Sciatic nerve (tissue), 2 donors: ENCODE data around the gene UNC5C. TPM values are rescaled to one million over a fixed set of nuclear protein-coding genes. Genes with fewer than 3 reads are reported as not detected.
A peak's percentile ranks its signal among the peaks of the same experiment; 100 is the strongest.

Experiments used
- ATAC-seq: fragments of 200-7000 bp; cut with Tn5 transposase; one replicate; pipeline ENCODE4 v1.9.1; 2020; ENCODE audit warnings: mild to moderate bottlenecking, moderate library complexity
- DNase-seq: peaks from one replicate; pipeline ENCODE4 v3.0.0-alpha.2; 2020; ENCODE audit warnings: low spot score
- intact Hi-C: fragments of 100-400 bp; cut with DNase I; formaldehyde crosslinking; loops from one replicate; pipeline ENCODE4 v1.14.2; 2022
- total RNA-seq: library from RNA; stranded (reverse); fragmentation: NEBNext Ultra II Directional; extraction: Animal tissue kit (Norgen Biotek cat#: 25700); gene quantifications from one replicate; pipeline ENCODE4 v1.2.1, GENCODE V29; 2021
- donor health status: DM: no; HTN: no; CAD: no.
- donor health status: DM: no; HTN: no; CAD: no.

The UNC5C gene
- total RNA-seq, 1 donor from 2014 or later: 4.5 TPM

DNA sequence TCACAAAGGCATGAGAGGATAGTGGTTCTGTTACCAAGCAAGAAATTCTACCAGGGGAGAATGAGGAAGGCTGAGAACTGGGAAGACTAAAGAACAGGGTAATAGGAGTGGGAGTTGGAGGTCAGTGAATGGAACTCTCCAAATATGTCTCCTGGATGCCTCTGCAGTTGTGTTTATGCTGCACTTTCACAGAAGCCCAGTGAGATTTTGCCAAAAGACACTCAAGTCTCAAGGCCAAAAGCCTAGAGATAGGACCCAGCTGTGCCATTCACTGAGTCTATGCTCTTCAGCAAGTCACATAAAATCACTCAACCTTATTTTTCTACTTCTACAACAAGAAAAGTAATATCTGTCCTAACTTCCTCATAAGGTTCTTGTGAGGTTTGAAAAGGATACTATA is 285.4 kb downstream of the UNC5C start:
- ATAC-seq (no peak), DNase-seq (no peak)
- intact Hi-C loops: no loop called here

GRCh38 chr4:95256108-95256835 is 292.5 kb downstream of the UNC5C start:
- intact Hi-C loops: no loop called here
- DNase-seq (no peak), ATAC-seq (no peak)

DNA sequence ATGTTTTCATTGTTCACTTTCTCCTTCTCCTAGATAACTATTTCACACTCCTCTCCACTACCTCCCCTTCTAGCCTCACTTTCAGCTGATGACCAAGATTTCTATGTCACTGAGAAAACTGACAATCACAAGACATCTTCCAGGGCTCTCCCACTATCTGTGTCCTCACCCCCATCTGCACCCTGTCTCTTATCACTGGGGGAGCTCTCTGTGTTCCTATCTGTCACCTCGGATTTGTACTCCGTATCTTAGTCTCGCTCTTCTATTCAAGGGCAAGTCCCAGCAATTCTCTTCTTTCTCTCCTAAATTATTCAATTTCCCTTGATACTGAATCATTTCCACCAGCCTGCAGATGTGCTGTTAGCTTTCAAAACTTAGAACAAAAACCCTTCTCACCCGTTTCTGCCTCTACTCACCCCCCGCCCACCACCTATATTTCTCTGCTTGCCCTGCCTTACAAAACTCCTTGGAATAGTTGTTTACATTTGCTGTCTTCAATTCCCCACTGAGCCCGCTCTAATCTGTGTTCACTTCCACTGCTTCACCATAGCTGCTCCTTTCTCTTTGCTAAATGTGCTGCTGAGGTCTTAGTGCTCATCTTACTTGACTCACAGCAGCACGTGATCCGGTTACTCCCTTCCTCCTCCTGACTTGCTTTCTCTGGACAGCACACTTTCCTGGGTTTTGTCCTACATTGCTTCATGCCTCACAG is 293.2 kb downstream of the UNC5C start:
- DNase-seq: no peak
- peak; percentile 90 for ATAC-seq
- intact Hi-C loops: no loop called here

DNA sequence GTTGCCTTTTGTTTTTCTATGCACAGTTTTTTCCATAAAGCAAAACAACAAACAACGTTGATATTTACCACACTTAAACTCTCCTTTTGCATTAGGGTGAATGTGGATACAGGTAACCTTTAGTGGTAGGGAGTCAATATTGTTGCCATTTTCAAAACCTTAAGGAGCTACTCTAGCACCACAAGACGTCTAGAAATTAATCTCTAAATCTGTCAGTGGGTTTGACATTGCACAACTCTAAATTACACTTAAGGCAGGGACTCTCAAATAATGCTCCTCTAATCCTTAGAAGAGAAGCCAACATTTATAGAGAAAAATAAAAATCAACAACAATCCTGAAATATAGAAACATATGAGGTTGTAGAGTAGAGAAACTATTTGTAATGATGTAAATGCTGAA is 297.2 kb downstream of the UNC5C start:
- intact Hi-C loops: no loop called here
- DNase-seq (no peak), ATAC-seq (no peak)

DNA sequence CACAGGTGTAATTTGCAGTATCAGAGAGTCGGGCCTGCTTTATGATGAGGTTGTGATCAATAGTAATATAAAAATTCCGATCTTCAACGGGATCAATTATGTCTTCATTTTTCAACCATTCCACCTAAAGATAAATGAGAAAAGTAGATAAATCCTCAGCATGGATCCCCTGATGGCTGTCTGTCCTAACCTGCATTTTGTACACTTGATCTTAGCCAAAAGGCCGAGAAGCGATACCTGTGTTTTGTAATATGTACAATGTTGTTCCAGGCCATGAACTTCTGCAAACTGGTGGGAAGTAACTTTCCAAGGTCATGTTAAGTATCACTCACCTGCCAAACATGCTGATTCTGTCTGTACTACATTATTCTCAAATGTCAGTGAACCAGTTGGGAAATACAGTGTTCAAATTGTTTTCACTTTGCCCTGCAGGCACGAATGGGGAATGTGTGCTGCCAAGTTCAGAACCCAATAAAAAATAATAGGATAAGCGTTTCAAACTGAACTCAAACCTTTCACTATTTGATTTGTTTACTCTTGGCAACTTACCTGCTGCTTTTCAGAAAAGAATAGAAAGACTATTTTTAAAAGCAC is 298.1 kb downstream of the UNC5C start:
- DNase-seq (no peak), ATAC-seq (no peak)
- intact Hi-C loops: no loop called here

- no peak for ATAC-seq
- no peak for DNase-seq
- intact Hi-C loops: no loop called here
These were observed 299.2 kb downstream of the UNC5C start for GRCh38 chr4:95249426-95250021.

GRCh38 chr4:95248720-95249425 is 299.9 kb downstream of the UNC5C start:
- ATAC-seq (no peak), DNase-seq (no peak)
- intact Hi-C loops: no loop called here

DNA sequence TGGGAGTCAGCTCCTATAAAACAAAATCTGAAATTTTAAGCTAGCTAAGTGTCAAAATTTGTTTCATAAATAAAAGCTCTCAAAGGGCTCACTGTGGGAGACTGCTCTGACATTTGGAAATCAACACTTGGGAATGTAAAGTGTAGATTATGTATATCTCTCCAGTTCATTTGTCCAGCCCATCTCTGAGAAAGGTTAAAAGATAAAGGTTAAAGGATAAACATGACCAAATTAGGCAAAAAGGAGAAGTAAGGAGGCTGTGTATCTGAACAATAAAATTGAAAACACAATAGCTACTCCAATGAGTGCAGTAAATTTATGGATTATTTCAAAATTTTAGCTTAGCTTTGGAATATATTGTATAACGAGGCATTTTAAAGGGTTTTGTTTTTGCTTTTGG is 304.9 kb downstream of the UNC5C start:
- intact Hi-C loops: no loop called here
- ATAC-seq: no peak
- no peak for DNase-seq

GRCh38 chr4:95238554-95238953 is 310.2 kb downstream of the UNC5C start:
- DNase-seq: no peak
- ATAC-seq: no peak
- intact Hi-C loops: no loop called here

DNA sequence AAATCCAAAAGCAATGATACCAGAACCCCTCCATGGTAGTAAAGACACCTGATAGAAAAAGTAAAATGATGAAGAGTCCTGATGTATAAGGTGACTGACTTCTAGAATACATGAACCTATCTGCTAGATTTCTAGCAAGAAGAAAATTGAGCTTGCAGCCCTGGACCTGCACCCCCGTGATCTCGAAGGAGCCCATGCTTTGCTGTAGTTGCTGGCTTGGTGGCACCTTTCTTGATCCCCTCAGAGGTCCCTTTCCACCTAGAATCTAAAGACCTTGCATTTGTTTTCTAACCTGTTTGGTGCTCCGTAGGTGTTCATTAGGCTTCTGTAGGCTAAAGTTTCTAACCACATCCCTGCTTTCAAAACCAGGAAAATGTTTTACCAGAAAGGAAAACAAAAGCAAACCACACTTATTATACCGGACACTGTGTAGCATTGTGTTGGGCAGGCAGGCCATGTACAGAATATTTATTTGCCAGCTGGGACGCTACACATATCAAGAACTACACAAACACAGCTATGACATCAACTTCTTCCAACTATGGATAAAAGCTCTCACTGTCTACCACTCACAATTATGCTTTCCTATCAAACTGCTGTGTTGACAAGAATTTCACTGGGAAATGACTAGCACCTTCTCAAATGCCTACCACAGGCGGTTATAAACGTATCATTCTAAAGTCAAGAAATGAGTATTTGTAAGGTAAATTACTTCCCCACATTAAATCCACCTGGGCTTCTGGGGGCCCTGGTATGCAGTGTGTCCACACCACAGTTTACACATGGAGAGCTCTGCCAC is 316.2 kb downstream of the UNC5C start:
- no peak for ATAC-seq
- intact Hi-C loops: no loop called here
- no peak for DNase-seq

GRCh38 chr4:95231681-95232080 is 317.1 kb downstream of the UNC5C start:
- DNase-seq (no peak), ATAC-seq (no peak)
- intact Hi-C loops: no loop called here

DNA sequence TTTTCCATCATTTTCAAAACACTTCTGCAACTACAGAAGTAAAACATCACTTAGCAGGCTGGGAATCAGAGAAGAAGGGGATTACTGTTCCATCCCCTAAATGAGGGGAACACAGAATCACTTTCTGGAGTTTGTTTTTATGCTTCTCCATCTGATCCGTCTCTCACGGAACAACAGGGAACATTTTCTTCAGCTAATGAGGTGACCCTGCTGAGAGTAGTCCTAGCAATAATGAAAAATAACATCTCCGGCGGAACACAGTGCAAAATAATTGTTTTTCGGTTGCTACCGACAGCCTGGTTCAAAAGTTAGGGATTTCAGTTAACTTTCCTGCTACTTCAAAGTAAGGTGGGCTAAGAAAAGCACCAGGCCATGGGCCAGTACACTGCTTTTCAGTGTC is 322.9 kb downstream of the UNC5C start:
- DNase-seq: no peak
- intact Hi-C loops: no loop called here
- no peak for ATAC-seq

DNA sequence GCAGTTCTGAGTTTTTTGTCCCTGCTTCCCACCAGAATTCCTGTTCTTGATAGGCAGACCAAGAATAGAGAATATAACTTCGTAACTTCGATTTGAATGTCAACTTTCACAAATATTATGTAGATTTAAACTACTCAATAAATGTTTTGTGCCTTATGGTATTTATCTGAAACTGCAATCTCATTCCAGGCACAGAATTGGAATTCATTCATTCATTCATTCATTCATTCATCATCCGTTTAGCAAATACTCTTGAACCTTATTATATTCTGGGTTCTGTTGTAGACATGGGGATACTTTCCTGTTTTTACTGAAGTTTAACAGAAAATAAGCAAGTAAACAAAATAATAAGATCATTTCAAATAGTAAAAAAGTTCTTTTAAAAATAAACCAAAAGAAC is 324.4 kb downstream of the UNC5C start:
- DNase-seq: no peak
- ATAC-seq: no peak
- intact Hi-C loops: no loop called here

DNA sequence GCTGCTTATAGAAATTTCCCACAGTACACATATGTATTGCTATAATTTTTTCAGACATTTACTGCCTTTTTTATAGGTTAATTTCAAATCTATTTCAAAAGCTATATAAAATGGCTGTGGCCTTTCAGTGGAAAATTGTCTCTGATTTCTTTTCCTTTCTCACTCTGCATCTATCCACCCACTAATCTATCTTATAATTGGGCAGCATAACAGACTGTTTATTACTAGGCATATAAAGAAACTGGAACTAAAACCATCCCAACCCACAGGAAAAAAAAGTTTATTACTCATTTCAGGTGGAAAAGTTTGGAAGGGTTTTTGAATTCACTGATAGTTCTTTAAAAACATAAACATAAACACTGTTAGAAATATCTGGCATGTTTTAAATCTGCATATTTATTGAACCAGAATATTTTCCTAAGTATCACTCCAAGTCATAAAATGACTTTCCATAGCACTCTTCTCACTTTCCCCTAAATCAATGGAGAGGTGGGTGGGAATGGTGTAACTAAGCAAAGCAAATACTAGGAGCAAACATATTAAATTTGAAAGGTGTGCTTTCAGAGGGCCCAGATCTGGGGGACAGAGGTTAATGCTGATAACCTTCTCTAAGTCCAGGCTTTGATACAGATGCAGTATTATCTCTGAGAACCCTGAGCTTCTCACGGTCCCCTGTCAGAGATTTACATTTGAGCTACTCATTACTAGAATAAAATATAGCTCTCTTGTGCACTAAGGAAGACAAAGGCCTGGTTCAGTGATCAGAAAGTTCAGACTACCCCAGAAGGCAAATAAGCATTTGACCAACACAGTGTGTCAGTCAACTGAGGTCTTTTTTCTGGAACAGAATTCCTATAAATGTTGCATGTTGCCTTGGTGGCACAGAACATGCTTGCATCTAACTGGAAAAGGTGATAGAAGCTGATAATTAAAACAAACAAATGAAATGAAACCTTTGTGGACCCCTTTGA is 328.3 kb downstream of the UNC5C start:
- DNase-seq (no peak), ATAC-seq (no peak)
- intact Hi-C loops: no loop called here

GRCh38 chr4:95219109-95219508 is 329.7 kb downstream of the UNC5C start:
- DNase-seq (no peak), ATAC-seq (no peak)
- intact Hi-C loops: no loop called here

DNA sequence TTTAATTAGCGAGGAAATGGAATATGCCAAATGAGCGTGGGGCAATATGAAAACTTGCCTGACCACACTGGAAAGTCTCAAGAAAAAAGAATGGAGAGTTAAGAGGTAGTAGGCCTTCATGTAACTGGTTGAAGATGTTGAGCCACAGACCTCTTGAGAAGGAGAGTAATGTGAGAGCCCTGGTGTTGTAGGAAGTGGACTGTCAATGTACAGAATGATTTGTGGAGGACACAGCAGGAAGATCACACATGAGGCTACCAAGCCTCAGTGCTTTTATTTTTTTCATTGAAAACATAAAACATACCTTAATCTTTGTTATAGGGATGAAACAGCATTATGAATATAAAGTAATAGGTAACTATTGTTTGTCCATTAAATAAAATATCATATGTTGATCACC is 331.6 kb downstream of the UNC5C start:
- ATAC-seq (no peak), DNase-seq (no peak)
- intact Hi-C loops: no loop called here

GRCh38 chr4:95216636-95217035 is 332.1 kb downstream of the UNC5C start:
- ATAC-seq (no peak), DNase-seq (no peak)
- intact Hi-C loops: no loop called here
